Measurements from ENCODE around the gene MPPED1.

DNA sequence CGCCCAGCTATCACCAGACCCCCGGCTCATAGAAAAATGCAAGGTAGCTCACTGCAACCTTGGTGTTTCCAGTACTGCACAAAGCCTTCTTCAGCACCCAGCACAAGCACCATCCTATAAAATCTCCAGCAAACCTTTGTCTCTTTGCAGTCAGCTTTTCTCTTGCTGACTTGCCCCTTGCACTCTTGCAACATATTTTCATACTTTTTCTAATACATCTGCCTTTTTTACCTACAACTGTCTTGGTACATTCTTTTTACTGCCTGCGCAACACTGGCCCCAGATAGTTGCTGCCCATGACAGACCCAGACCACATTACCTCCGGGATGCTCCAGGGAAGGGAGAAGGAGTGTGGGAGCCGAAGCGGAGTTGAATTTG, 142.4 kb downstream of the MPPED1 start:
- no peak for TF ChIP-seq EP300 (IDR thresholded peaks at IDR 0.05; ENCODE audit: borderline replicate concordance)
- TF ChIP-seq TAF1 (IDR thresholded peaks at IDR 0.05; ENCODE audit: low read depth), result no peak
- TF ChIP-seq, protein P1, sequence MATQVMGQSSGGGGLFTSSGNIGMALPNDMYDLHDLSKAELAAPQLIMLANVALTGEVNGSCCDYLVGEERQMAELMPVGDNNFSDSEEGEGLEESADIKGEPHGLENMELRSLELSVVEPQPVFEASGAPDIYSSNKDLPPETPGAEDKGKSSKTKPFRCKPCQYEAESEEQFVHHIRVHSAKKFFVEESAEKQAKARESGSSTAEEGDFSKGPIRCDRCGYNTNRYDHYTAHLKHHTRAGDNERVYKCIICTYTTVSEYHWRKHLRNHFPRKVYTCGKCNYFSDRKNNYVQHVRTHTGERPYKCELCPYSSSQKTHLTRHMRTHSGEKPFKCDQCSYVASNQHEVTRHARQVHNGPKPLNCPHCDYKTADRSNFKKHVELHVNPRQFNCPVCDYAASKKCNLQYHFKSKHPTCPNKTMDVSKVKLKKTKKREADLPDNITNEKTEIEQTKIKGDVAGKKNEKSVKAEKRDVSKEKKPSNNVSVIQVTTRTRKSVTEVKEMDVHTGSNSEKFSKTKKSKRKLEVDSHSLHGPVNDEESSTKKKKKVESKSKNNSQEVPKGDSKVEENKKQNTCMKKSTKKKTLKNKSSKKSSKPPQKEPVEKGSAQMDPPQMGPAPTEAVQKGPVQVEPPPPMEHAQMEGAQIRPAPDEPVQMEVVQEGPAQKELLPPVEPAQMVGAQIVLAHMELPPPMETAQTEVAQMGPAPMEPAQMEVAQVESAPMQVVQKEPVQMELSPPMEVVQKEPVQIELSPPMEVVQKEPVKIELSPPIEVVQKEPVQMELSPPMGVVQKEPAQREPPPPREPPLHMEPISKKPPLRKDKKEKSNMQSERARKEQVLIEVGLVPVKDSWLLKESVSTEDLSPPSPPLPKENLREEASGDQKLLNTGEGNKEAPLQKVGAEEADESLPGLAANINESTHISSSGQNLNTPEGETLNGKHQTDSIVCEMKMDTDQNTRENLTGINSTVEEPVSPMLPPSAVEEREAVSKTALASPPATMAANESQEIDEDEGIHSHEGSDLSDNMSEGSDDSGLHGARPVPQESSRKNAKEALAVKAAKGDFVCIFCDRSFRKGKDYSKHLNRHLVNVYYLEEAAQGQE (IDR thresholded peaks at IDR 0.05; ENCODE audit: low read depth), result no peak
- no peak for TF ChIP-seq YY1 (IDR thresholded peaks at IDR 0.05; ENCODE audit: low read depth)
- TF ChIP-seq EGR1 (IDR thresholded peaks at IDR 0.05), result no peak
- TF ChIP-seq RAD21 (IDR thresholded peaks at IDR 0.05; ENCODE audit: low read depth), result no peak
- TF ChIP-seq, protein P2, sequence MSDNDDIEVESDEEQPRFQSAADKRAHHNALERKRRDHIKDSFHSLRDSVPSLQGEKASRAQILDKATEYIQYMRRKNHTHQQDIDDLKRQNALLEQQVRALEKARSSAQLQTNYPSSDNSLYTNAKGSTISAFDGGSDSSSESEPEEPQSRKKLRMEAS (IDR thresholded peaks at IDR 0.05), result no peak
